ENCODE data around the gene SKI.
A peak's percentile ranks its signal among the peaks of the same experiment; 100 is the strongest.

Gene SKI

DNA sequence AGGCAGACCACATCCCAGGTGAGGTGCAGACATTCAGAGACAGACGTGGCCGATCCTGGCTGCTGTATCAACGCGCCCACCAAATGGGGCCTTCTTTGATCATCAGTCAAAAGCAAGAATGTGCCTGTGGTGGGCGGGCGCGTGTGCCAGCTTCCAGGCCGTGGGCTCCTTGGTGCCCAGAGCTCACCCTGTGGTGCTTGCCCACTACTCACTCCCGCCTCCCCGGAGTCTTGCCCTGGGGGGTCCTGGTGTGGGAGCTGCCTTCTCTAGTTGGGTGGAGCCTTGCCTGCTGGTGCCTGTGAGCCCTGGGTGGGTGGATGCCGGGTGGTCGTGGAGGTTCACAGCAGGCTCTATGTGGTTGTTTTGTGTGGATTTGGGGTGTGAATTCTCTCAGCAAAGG is 70.6 kb downstream of the SKI start:
- no peak for DNase-seq

DNA sequence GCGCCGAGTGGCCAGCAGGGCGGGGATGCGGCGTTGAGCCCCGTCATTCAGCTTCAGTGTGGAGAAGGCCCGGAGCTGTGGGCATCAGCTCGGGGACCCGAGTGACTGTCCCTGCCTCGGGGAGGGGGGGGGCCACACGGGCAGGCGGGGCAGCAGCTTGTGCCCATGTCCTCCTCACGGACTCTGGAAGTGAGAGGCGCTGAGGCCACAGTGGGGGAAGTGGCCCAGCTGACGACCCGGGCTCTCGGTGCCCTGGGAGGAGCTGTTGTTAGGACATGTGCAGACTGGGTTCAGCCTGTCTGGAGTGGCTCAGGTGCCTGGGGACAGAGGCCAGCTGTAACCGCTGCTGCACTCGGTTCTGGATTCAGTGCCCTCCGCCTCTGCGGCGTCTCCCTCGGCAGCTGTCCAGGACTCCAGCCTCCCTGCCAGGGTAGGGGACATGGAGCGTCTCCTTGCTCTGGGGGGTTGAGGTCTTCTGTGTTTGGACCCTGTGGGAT is 71.1 kb downstream of the SKI start:
- no peak for DNase-seq

DNA sequence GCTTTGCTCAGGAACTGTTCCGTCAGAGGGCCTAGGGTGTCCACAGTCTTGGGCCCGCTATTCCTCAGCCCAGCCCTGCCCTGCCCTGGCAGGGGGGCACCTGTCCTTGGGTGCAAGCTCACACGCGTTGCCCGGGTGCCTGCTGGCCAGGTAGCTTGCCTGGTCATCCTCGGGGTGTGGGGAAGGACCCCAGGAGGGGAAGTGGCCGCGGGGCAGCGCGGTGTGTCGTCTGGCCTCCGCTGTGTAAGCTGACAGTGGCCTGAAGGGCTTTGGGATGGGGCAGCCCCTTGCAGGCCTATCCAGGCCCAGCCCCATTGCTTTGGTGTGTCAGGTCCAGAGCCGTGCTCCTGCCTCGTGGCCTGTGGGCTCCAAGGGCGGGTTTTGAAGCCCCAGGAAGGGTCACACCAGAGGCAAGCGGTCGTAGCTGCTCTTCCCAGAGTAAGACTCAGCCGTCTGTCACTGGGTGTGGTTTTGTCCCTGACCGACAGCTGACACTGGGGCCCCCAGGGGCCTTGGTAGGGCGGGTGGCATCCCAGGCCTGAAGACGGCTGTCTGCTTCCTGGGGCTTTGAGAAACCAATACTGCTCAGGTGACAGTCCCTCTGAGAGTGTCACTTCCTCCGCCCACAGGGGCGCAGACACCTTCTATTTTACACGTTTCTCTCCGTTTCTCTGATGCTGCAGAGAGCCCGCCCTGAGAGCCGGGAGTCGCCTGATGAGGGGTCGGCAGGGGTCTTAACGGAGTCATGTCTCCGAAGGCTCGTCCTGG is 72.1 kb downstream of the SKI start:
- no peak for DNase-seq

DNA sequence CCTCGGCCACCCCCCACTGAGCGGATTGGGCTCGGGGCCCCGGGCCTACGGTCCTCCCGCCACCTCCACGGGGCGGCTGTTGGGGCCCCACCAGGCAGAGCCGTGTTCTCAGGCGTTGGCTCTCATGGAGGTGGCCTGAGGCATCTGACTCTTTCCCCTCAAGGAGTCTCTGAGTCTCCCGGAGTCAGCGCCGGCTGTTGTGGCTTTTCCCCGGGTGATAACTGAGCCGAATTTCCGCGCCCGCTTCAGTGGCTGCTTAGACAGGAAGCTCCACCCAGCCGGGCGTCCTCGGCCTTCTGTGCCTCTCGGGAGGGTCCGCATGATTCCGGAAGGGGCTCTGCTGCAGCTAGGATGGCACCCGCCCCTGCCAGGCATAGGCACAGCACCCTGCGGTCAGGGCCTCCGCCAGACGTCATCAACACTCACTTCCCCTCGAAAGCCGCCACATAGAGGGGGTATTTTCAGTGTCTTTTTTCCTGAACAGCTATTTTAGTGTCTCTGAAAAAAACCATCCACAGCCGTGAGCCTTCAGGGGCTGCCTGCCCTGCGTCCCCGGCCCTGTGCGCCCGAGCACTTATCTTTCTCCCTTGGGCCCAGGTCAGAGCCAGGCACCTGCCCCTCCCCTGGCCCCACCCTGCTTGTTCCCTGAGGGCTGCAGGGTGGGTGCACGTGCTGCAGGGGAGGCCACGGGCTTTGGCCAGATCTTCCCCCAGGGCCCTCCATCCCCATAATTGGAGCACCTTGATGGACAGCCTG is 72.9 kb downstream of the SKI start:
- no peak for DNase-seq

DNA sequence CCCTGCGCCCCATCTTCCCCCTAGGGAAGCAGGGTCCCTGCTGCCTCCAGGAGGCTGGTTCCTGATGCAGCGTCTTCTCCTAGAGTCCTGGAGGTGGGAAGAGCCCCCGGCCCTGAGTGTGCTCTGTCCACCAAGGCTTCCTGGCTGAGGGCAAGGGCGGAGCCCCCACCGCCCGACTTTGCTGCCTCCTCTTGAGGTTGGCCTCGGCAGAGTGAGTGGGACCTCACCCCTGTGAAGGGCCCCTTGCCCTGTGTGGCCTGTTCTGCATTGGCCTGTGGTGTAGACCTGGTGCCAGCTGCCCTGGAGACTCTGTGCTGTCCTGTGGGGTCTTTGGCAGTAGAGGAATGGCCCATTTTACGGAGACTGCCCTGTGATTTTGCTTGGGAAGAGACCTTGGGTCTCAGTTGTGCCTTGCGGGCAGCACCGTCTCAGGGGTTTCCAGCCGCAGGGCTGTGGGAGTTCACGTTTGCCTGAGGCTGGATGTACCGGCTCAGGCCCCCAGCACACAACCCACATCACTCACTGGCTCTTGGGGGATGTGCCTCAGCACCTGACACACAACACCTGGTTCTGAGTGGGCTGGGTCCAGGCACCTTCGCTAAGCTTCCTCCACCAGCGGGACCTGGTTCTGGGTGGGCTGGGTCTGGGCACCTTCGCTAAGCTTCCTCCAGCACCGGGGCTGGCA is 73.6 kb downstream of the SKI start:
- DNase-seq, result no peak

DNA sequence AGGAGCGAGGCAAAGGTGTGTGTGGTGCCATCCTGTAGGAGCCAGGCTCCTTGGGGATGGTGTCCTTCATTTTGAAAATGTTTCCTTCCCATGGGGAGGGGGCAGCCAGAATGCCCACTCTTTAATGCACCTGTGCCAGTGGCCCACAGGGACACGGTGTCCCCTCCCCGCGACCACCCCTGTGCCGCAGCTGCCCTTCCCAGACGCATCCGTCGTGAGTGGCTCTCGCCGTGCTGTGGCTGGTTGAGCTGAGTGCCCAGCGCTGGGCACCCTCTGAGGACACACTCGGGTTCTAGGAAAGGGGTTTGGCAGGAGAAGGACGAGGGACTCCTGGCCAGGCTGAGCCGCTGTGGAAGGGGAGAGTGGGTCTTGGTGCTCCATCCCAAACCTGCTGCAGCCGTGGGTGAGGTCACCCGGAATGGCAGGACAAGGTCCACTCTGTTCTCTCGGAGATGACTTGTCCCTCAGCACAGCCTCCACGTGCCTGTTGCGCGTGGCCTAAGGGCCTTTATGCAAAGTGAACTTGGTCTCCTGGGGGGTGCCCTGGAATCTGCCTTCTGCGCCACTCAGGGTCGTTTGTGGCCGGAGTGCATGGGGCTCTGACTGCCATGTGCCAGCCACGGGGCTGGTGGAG is 74.3 kb downstream of the SKI start:
- no peak for DNase-seq

DNA sequence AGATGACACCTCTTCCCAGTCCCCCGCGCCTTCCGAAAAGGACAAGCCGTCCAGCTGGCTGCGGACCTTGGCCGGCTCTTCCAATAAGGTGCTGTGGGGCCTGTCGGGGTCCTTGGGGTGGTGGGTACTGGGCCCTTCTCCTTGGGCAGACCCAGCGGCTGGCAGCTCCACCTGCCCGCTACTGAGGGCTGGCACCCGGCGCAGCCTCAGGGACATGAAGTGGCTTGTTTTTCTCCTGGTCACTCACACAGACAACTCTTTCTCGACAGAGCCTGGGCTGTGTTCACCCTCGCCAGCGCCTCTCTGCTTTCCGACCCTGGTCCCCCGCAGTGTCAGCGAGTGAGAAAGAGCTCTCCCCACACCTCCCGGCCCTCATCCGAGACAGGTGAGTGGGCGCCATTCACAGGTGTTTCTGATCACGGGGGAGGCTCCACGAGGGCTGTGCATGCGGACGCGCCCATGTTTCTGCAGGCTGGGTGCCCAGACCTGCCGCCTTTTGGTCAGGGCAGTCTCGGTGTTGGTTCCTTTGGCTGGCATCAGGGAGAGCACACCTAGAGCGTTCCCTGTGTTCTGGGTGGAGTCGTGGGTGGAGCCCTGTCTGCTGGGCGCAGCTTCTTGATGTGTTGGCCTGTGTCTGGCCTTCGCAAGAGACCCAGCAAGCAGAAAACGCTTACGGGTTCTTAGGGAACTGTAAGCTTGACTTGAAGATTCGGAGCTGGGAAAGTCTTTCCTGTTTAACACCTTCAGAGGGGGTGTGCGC is 75.1 kb downstream of the SKI start:
- no peak for DNase-seq

DNA sequence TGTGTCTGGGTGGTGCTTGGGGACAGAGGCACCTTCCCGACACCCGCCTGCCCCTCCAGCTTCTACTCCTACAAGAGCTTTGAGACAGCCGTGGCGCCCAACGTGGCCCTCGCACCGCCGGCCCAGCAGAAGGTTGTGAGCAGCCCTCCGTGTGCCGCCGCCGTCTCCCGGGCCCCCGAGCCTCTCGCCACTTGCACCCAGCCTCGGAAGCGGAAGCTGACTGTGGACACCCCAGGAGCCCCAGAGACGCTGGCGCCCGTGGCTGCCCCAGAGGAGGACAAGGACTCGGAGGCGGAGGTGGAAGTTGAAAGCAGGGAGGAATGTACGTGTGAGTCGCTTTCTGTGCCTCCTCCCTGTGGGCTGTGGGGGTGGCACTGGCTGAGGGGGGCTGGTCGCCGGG is 75.7 kb downstream of the SKI start:
- DNase-seq, result no peak

DNA sequence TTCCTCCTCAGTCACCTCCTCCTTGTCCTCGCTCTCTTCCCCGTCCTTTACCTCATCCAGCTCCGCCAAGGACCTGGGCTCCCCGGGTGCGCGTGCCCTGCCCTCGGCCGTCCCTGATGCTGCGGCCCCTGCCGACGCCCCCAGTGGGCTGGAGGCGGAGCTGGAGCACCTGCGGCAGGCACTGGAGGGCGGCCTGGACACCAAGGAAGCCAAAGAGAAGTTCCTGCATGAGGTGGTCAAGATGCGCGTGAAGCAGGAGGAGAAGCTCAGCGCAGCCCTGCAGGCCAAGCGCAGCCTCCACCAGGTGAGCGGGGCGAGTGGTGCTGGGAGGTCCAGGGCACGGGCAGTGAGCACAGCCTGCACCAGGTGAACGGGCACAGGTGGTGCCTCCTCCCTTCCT is 76.2 kb downstream of the SKI start:
- DNase-seq, result no peak

DNA sequence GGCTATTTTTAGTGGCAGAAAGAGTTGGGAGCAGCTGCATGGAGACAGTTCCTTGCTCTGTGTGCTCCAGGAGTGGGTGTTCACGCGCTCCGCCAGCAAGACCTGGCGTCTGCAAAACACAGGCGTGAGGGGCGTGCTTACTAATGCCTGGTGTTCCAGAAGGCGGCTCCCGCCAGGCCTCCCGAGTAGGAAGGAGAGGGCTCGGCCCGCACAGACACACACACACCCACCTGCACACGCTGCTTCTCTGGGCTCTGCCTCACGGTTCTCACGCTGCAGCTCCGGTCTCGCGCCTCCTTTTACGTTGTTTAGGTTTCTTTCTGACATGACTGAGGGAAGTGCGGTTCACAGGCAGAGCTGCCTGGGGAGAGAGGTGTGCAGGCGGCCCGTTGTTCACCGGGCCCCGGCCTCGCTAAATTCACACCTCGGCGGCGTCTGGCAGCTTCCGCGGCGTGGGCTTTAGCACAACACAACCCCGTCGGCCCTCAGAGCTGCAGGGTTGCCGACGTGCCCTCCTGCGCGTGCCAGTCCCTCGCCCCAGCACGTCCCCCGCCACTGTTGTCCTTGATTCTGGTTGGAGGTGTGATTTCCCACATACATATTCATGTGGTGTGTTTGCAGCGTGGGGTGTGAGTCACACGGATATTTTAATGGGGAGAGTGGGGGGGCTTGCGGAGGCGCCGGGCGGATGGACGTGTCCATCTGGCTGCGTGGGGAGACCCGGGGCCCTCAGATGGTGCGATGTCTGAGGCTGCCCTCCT is 77.0 kb downstream of the SKI start:
- DNase-seq, result no peak

DNA sequence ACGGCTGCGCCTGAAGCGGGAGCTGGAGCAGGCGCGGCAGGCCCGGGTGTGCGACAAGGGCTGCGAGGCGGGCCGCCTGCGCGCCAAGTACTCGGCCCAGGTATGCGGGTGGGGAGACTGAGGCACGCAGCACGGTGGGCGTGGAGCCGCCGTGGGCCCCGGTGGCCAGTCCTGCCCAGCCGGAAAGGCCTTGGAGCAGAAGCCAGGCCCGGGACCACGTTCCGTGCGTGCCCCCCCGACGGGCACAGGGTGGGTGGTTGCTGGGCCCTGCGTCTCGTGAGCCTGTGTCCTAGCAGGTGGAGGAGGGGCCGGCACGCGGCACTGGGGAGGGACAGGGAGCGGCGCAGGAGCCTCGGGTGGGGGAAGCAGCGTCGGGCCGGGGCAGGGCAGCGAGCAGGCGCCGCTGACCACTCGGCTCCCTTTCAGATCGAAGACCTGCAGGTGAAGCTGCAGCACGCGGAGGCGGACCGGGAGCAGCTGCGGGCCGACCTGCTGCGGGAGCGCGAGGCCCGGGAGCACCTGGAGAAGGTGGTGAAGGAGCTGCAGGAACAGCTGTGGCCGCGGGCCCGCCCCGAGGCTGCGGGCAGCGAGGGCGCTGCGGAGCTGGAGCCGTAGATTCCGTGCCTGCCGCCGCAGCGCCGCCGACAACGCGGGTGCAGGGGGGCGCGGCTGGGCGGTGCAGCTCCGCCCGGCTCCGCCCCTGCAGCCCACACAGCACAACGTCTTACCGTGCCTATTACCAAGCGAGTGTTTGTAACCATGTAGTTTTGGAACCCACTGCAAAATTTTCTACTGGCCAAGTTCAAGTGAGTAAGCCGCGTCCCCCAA is 78.2 kb downstream of the SKI start:
- DNase-seq, result no peak

DNA sequence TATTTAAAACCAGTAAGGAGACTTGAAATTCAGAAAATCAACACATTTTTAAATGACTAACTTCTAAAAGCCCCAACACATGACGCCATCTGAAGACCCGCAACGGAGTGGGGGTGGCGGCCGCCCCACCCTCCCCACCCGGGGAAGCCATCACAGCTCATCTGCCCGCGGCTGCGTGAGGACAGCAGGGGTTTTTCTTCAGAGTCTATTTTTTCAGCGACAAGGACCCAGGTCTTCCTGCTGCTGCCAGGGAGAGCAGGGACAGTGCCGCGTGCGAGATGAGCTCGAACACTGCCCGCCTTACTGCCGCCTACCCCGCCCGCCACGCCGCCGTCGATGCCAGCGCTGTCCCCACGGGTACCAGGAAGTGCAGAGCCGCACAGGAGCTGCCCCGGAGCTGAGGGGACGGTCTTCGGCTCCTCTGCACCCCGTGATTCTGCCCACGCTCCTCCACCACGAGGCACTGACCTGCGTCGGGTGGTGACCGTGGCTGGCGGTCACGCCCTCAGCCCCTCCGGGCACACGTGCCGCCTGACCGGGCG is 79.0 kb downstream of the SKI start:
- no peak for DNase-seq

DNA sequence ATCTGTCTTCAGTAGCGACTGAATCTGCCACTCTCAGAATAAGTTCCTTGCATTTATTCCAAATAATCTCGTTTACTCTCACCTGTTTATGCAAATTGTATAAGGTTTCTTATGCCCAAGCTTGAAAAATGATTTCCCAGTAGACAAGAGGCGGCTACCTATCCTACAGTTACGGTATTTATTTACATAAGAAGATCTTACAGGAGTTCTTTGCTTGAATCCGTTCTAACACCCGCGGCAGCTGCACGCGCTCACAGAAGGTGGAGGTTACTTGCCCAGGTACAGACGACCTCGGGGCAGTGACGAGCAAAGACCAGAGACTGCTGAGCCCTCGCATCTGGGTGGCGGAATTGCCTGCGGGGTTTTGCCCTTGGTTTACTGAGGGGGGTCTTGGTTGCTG is 79.9 kb downstream of the SKI start:
- no peak for DNase-seq

DNA sequence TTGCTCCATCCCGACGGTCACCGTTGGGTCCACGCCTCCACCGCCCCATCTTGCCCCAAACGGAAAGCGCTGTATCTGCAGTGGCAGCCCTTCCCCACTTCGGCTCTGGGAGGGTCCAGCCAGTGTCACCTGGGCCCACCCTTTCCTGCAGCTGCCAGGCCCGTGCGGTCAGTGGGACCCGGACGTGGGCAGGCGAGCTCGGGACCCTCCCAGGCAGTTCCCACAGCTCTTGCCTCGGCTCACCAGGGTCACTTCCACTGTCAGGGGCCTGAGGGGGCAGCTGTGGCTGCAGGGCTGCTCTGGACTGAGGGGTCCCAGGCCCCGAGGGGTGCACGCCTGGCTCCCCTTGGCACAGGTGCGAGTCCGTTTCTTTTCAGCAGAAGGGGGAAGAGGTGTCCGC is 80.7 kb downstream of the SKI start:
- no peak for DNase-seq

DNA sequence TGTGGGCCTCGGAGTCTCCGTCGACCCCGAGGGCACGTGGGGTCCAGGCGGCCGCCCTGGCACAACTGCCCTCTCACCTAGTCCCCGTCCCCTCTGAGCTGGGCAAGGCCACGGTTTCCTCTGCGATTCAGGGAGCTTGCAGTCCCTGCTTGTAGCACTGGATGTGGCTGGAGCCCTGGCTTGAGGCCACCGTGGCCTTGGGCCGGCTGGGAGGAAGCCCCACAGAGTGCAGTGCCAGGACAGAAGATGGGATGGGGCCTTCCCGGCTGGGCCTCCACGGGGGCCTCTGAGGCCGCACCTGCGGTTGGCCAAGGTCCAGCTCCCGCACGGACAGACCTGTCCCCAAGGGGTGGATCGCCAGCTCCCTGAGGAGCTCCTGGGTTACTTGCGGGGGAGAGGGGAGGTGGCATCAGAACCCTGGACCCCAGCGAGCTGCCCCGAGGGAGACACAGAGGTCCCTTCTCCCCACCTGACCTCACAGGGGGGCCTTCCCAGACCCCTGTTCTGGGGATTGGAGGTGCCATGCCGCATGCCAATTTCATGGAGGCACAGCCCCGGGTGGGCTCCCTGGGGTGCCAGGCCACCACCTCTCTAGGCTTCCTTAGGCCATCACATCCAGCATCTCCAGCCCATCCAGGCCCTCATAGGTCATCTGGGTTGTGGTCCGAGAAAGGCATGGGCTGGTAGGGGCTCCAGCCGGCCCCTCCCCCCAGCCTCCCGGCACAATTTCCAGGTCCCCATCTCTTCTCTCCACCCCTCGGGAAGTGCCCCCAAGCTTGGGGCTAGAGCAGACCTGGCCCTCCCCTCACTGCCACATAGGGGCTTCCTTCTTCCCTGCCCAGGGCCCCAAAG is 82.4 kb downstream of the SKI start:
- no peak for DNase-seq

DNA sequence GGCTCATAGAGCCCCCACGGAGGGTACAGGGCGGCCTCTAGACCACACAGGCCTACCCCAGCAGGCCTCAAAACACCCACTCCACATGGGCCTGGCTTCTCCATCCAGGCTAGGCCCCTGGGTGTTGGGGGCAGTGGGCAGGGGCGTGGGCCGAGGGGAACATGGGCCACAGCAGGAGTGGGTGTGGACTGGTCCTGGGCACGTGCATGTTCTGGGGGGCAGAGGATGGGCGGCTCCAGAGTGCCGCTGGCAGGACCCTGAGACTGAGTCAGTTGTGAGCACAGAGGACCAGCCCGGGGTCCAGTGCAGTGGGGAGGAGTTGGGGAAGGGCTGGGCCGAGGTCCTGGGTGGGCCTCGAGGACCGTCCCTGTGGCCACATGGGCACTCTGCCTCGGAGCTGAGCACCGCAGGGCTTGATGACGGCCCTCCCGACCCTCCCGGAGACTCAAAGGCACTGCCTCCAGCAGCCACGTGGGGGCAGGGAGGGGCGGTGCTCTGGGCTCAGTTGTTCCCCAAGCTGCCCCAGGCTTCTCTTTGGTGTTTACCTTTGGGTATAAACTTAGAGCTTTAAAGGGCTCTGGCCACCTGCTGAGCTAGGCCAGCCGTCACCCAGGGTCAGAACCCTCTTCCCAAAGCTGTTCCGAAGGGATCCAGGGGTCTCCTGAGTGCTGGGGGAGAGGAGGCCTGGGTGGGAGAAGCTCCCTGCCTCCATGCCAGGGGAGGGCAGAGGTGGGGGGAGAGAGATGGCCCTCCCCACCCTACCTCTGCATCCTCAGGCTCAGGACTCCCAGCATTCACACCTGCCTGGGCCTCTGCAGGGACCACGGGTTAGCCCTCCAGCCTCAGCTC is 83.3 kb downstream of the SKI start:
- peak; percentile 54 for DNase-seq

DNA sequence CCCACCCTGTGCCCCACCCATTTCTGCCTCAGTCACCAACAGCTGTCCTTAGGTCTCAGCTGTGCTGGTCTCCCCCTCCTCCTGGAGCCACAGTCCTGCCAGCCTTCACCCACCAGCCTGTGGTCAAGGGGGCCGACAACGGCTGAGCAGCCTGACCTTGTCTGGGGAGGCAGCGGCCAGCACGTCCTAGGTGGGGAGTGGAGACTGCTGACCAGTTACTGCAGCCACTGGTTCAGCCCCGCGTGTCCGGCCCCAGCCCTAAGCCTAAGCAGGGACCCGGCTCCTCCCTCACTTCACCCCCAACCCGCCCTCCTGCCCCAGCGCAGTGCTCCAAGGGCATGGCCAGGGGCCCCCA is 84.0 kb downstream of the SKI start:
- DNase-seq, result no peak

DNA sequence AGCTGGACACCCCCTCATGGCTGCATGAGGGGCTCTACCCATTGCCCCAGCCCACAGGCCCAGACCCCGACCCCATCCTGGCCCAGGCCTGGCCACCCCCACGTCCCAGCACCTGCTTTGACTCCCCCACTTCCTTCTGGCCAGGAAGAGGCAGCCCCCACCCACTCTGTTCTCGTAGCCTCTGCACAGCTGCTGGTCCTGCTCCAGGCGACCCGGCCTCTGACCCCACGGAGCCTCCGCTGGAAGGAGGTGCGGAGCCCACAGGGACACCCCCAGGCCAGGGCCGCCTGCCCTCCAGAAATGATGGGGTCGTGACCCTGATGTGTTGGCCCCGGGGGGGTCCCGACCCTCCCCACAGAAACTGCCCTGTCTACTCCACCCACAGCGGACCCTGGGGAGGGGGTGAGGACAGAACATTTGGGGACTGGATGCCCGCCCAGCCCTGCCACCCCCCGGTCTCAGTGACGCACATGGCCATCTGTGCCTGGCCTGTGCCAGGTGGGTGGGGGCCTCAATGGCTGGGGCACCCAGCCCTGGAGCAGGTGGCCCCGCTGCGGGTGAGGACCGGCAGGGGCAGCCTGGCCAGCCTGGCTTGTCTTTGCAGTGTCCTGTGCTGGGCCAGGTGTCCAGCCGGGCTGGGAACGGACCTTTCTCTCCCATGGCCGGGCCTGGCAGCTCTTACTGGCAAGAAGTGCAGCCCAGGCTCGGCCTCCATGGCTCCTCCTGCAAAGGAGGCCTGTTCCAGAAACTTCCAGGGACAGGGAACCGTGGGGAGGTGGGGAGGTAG is 84.6 kb downstream of the SKI start:
- no peak for DNase-seq
